ENCODE results near the gene KLHL30.

GRCh38 chr2:238136820-238137537, 1.5 kb upstream of the KLHL30 start:
- TF ChIP-seq GATA3 (IDR thresholded peaks at IDR 0.05; ENCODE audit: low read depth, low read length) (no peak), GATA2 (IDR thresholded peaks at IDR 0.05; ENCODE audit: low read depth, low read length) (no peak)

Data from SH-SY5Y (cell line).